Stimulated activated CD4-positive, alpha-beta T cell treated with anti-CD3 and anti-CD28 coated beads, Interleukin-15, amount 100 ng/mL, for 1 hour (primary cell): Measurements from ENCODE around the gene ORC4.
"Not testable (repeated sequence)": the region's sequence is repeated elsewhere in the genome, so short reads cannot be mapped to it uniquely, and the experiment has no call there.

ENCODE experiments used
- DNase-seq, 2 donors: peaks; one replicate each; pipeline ENCODE4 v3.0.0-alpha.2; 2020; ENCODE audit warnings: low read depth in 1 of 2, low spot score in 1 of 2

The ORC4 gene

GRCh38 chr2:148014616-148015015, 5.9 kb downstream of the ORC4 start:
- DNase-seq, result no peak

GRCh38 chr2:148013876-148014275, 6.7 kb downstream of the ORC4 start:
- no peak for DNase-seq

- DNase-seq, result not testable (repeated sequence)
Observed at GRCh38 chr2:148008411-148008810, 12.1 kb downstream of the ORC4 start.

GRCh38 chr2:148007219-148007900, 13.2 kb downstream of the ORC4 start:
- no peak for DNase-seq

- DNase-seq, result no peak
Observed at GRCh38 chr2:148006249-148007007, 14.1 kb downstream of the ORC4 start.

GRCh38 chr2:148002420-148002819, 18.1 kb downstream of the ORC4 start:
- not testable (repeated sequence) for DNase-seq

- DNase-seq, result no peak
Observed at GRCh38 chr2:148000095-148000494, 20.4 kb downstream of the ORC4 start.

- DNase-seq, result no peak
Observed at GRCh38 chr2:147999126-147999525, 21.4 kb downstream of the ORC4 start.

GRCh38 chr2:147998203-147998602, 22.3 kb downstream of the ORC4 start:
- DNase-seq, result no peak

GRCh38 chr2:147996828-147997227, 23.7 kb downstream of the ORC4 start:
- no peak for DNase-seq

GRCh38 chr2:147994965-147995364, 25.6 kb downstream of the ORC4 start:
- not testable (repeated sequence) for DNase-seq

GRCh38 chr2:147989809-147990403, 30.6 kb downstream of the ORC4 start:
- DNase-seq, result no peak

- no peak for DNase-seq
Observed at GRCh38 chr2:147989102-147989501, 31.4 kb downstream of the ORC4 start.

- DNase-seq, result no peak
Observed at GRCh38 chr2:147980940-147981528, 39.5 kb downstream of the ORC4 start.

- DNase-seq, result no peak
Observed at GRCh38 chr2:147977679-147978078, 42.9 kb downstream of the ORC4 start.

GRCh38 chr2:147976102-147976501, 44.4 kb downstream of the ORC4 start:
- DNase-seq, result no peak

- no peak for DNase-seq
Observed at GRCh38 chr2:147968571-147968970, 52.0 kb downstream of the ORC4 start.

- DNase-seq, result no peak
Observed at GRCh38 chr2:147952118-147952517, 68.4 kb downstream of the ORC4 start.

- no peak for DNase-seq
Observed at GRCh38 chr2:147945660-147946059, 74.9 kb downstream of the ORC4 start.

GRCh38 chr2:147939313-147939712, 81.2 kb downstream of the ORC4 start:
- DNase-seq, result no peak

GRCh38 chr2:147937744-147938349, 82.7 kb downstream of the ORC4 start:
- DNase-seq, result no peak
